GM19452 (cell line): ENCODE measurements around the gene SUPT4H1.

Source experiments
- ATAC-seq: cut with Tn5 transposase; IDR thresholded peaks from one replicate; pipeline ENCODE4 v1.9.1; 2021; ENCODE audit not compliant: unreplicated experiment

The SUPT4H1 gene

DNA sequence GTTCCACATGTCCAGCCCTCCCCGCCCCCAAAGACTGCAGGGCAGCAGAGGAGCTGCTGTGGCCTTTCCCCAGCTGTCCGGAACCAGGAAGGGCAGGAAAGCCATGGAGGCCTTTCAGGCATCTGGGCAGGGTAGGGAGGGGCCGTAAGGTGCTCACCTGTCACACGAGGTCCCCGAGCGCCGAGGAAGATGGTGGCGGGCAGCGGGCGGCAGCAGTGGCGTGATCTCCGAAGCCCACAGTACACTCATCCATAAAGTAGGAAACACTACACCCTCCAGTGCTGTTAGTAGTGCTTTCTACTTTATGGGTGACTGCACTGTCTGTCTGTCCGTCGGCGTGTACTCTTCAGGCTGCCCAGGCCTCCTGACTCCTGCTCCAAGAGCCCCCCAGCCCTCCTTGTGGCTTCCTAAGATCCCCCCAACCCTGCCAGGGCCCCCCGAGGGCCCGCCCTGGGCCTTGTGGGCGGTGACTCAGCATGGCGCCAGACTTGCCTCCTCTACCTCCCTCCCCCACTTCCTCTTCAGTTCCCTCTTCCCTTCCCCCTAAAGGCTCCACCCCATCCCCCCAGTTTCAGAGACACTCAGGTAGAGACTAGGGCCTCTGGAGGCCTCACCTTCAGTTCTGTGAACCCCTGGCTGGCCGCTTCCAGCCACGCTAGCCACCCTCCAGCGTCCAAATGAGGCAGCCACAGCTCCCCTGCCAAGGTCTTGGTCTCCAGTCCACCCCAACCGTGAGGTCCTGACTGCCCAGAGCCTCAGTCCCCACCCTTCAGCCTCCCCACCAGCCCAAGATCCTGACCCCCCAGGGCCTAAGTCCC lies 20.8 kb downstream of the SUPT4H1 start:
- no peak for ATAC-seq

DNA sequence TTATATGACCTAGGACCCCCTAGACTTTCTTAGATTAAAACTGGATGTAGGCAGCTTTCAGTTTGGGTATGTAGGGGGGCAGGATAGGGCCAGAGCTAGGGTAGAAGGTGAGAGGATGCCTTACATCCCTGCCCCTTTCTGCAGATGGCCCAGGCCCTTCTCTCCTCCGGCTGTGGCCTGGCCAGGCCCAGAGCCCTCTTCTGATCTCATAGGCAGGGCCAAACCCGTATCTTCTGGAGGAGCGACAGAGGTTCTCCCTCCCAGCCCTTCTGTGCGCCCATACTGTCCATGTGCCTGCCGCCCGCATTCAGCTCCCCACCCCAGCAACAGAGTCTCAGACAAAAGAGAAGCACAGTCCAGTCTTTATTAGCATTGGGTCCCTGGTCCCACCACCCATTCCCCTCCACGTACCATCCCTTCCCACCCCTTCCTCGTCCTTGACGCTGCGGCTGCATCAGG lies 21.4 kb downstream of the SUPT4H1 start:
- no peak for ATAC-seq

GRCh38 chr17:58329810-58330537 lies 22.0 kb downstream of the SUPT4H1 start:
- peak; percentile 16 for ATAC-seq

DNA sequence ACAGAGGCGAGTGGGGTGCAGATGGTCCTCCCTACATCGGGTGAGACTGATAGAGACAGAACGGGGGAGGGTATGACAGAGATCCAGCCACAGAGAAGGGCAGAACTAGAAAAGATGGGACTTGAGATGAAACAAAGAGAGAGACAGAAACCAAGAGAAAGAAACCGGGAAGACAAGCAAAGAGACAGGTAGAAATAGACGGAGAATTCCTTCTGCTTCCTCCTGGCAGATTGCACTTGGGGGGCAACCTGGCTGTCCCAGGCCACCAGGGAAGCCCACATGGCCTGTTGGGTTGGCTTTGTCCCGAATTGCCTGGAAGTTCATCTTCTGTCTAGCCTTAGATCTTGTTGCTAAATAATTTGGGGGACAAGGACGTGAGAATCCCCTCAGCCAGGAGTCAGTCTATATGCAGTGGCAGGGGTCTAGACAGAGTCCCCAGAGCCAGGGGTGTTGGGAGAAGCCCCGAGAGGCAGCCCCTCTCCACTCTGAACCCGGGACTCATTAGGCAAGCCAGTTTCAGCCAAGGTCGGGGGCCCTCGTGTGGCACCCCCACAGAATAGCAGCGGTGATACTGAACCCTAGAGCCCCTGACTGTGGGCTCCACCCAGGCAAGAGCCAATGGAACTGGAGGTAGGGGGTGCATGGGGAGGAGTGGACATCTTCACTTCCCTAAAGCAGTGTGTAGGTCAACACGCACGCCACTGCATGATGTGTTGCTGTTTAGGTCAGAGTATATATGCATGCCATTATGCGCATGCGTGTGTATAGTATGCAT lies 22.8 kb downstream of the SUPT4H1 start:
- ATAC-seq, result peak; percentile 43

GRCh38 chr17:58328195-58329034 lies 23.6 kb downstream of the SUPT4H1 start, which contains the start of gene TSPOAP1:
TSPOAP1 (minus strand) TSS chr17:58328795; CDS start chr17:58327920, 875 bp downstream.
- peak; percentile 16 for ATAC-seq

DNA sequence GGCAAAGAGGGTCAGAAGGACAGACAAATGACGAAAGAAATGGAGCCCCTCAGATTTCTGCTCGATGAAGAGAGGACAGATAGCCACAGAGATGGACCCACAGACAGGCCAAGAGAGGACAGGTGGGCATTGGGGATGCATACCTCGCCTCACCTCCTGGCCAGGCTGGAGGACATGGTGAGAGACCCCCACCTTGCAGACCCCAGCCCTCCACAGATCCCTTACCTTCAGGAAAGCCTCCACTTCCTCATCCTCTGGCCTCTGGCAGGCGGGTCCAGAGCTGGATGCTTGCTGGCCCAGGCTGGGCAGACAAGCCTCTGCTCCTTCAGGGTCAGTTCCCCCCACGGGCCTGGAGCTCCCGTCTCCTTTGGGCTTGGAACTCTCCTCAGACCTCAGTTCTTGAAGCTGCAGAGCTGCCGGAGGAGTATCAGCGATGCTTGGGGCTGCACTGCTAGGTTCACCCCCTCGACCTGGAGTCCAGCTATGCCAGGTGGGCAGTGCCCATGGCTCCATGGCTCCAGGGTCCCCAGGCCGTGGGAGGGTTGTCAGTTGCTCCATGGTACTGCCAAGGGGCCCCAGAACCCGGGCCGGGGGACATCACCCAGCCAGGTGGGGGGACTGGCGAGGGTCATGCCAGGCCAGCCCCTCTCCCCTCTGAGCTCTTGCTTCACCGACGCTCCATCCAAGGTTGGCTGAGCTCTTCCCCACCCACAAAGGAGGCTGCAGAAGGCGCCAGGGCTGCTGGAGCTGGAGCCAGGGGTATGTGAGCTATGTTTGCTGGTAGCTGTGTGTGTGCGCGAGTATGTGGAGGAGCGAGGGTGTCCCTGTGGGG lies 24.4 kb downstream of the SUPT4H1 start:
- ATAC-seq, result no peak

GRCh38 chr17:58326609-58327362 lies 25.2 kb downstream of the SUPT4H1 start:
- no peak for ATAC-seq

DNA sequence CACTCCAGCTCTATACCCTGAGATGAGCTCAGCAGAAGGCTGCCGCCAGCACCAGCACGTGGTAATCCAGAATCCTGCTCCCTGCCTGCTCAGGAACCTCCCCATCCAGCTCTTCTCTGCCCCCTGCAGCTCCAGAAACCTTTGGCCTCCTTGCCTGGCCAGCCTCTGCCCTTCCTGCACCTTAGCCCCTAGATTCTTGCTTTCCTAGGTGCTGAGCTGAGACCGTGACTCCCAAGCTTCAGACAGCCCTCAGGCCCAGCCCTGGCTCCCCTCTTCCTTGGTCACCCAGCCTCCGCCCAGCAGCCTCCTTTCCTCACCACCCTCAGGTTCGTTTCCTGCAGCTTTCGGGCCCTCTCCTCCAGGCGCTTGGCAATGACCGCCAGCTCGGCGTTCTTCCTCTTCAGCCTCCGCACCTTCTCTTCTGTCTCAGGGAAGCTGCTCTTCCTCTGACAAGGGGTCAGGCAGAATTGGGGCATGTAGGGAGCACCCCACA lies 26.0 kb downstream of the SUPT4H1 start:
- no peak for ATAC-seq

DNA sequence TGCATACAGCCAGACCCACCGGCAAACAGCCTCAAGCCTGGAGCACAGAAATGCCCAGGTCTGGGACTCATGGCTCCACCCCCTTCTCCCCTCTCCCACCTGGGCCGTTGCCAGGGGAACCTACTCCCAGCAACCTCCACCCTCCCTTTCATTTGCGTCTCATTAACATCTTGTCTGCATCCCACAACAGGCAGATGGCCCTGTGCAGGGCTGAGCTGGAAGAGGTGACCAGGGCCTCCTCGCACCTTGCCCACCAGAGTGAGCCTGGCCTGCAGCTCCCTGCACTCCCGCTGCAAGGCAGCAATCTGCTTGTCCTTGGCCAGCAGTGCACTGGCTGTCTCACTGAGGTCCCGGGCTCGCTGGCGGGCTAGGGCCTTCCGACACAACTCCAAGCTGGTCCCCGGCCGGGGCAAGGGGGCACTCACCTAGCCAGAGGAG lies 26.7 kb downstream of the SUPT4H1 start:
- no peak for ATAC-seq

- no peak for ATAC-seq
Measured at GRCh38 chr17:58324409-58325288, 27.4 kb downstream of the SUPT4H1 start.

GRCh38 chr17:58324056-58324408 lies 28.0 kb downstream of the SUPT4H1 start:
- no peak for ATAC-seq

DNA sequence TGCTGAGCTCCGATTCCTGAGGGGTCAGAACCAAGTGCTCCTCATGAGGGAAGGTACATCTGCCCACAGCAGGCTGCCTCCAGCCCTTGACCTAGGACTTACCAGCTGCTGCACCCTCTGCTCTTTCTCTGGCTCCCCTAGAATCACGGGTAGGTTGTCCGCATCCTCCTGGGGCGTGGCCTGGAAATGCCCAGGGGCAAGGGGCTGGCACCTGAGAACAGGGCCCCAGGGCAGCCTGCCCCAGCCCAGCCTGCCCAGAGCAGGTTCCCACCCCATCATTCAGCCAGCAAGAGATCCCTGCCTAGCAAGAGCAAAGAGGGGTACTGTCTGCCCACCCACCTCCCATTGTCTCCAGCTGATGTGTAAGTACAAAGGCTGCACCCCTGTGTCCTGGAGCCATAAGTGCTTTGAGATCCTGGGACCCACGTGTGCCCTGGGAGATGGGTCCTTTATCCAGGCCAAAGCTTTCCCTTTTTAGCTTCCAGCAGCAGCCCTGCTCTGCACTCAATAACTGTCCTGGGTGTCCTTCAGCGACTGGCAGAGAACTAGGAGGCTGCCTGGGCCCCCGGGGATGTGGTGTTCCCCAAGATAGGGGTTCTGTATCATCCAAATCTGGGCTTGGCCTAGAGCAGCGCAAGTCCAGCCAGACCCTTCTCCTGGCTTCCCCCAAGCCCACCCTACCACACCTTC lies 28.5 kb downstream of the SUPT4H1 start:
- no peak for ATAC-seq

GRCh38 chr17:58322581-58323185 lies 29.3 kb downstream of the SUPT4H1 start:
- no peak for ATAC-seq

DNA sequence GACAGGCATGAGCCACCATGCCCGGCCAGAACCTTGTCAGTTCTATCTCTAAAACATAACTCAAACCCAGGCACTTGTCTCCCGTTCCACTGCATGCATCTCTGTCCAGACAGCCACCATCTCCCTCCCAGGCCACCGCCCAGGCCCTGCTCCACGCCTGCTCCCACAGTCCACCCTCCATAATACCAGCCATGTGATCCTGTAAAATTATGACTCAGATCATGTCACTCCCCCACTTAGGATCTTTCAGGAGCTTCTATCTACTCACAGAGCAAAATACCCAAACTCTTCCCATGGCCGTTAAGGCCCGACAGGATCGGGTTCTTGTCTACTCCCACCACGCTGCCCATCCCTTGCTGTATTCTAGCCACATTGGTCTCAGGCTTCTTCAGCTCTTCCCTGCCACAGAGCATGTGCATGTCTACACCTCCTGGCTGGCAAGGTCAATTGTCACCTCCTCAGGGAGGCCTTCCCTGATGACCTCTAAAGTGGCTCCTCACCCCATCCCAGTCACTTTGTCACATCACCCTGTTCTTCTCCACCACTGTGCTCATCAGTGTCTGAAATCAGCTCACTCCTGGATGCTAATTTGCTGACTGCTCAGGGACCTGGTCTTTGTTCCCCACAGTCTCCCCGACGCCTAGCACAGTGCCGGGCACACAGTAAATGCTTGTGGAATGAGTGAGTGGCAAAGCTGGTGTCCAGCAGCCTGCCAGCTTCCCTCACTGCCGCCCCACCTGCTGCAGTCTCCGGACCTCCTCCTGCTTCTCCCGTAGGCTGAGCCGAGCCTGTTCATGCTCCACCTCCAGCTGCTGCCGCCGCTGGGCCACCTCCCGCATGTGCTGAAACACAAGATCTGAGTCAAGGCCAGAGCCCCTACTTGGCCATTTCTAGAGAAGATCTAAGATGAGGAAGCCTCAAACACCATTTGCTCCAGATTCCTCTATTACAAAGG lies 30.2 kb downstream of the SUPT4H1 start:
- no peak for ATAC-seq

GRCh38 chr17:58320570-58321323 lies 31.3 kb downstream of the SUPT4H1 start:
- no peak for ATAC-seq
